GM06990 (cell line): ENCODE measurements around the gene CERCAM.

Source experiments
- DNase-seq: peaks from one replicate; pipeline ENCODE4 v3.0.0-alpha.2; 2011; ENCODE audit not compliant: insufficient read length; ENCODE audit errors: extremely low read depth
- H3K27me3 ChIP-seq: replicated peaks from 2 replicates; pipeline ENCODE4 v1.6.0; 2011; ENCODE audit warnings: low read length; ENCODE audit not compliant: control insufficient read depth, insufficient read depth
- H3K36me3 ChIP-seq: 2 replicates; pipeline ENCODE4 v1.5.1; 2011; ENCODE audit warnings: low read length; ENCODE audit not compliant: control insufficient read depth, insufficient read depth
- H3K4me3 ChIP-seq: replicated peaks from 2 replicates; pipeline ENCODE4 v1.5.1; 2011; ENCODE audit warnings: low read depth, mild to moderate bottlenecking, control low read depth, low read length
- TF ChIP-seq, protein P1 (sequence below): IDR thresholded peaks from 2 replicates; pipeline ENCODE4 v1.5.1; 2011; ENCODE audit warnings: low read length, control low read depth, mild to moderate bottlenecking, inconsistent platforms; ENCODE audit not compliant: insufficient read depth, poor library complexity, severe bottlenecking

Gene CERCAM

DNA sequence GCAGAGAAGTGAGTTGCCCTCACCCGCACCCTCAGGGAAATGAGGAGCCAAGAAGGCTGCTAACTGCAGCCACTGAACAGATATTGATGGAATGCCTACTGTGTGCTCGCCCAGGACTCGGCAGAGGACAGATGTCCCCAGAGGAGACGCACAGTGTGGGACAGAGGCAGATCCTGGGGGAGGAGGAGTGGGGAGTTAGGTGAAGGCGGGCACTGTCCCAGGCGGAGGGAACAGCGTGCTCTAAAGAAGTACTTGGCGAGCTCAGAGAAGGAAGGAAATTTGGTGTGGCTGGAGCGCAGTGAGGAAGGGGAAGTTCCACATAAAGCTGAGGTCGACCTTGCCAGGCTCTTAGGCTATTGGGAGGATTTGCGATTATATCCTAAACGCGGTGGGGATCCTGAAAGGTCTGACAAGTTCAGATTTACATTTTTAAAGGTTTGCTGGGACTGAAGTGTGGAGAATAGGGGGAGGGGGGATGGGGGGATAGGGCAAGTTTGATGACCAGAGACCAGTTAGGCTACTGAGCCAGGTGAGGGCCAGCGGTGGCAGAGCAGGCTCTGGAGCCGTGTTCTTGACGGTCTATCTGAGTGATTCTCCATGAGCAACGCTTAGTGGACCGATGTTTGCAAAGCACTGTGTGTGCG, 23.6 kb upstream of the CERCAM start:
- TF ChIP-seq, protein P1, sequence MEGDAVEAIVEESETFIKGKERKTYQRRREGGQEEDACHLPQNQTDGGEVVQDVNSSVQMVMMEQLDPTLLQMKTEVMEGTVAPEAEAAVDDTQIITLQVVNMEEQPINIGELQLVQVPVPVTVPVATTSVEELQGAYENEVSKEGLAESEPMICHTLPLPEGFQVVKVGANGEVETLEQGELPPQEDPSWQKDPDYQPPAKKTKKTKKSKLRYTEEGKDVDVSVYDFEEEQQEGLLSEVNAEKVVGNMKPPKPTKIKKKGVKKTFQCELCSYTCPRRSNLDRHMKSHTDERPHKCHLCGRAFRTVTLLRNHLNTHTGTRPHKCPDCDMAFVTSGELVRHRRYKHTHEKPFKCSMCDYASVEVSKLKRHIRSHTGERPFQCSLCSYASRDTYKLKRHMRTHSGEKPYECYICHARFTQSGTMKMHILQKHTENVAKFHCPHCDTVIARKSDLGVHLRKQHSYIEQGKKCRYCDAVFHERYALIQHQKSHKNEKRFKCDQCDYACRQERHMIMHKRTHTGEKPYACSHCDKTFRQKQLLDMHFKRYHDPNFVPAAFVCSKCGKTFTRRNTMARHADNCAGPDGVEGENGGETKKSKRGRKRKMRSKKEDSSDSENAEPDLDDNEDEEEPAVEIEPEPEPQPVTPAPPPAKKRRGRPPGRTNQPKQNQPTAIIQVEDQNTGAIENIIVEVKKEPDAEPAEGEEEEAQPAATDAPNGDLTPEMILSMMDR = no peak
- Histone ChIP-seq H3K4me3 (no peak overlapping the region), H3K27me3 (no peaks in the 10 kb centered on the region; the same call in 1 of the 2 replicates), H3K36me3 (no peaks in the 10 kb centered on the region)
- no peak for DNase-seq

DNA sequence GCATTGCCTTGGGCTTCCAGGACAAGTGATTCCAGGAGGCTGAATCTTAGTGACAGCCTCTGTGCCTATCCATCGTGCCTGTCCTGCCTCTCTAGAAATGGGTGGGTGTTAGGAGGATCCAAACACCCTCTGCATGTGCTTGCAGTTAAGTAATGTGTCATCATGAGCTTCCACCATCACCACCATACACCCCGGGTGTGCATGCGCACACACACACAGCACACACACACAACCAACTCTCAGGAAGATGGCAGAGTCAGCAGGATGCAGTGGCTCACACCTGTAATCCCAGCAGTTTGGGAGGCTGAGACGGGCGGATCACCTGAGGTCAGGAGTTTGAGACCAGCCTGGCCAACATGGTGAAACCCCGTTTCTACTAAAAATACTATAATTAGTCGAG, 22.8 kb upstream of the CERCAM start:
- Histone ChIP-seq H3K27me3 (no peaks in the 10 kb centered on the region; the same call in 1 of the 2 replicates), H3K36me3 (no peaks in the 10 kb centered on the region), H3K4me3 (no peak overlapping the region)
- DNase-seq = no peak
- TF ChIP-seq, protein P1 = no peak

DNA sequence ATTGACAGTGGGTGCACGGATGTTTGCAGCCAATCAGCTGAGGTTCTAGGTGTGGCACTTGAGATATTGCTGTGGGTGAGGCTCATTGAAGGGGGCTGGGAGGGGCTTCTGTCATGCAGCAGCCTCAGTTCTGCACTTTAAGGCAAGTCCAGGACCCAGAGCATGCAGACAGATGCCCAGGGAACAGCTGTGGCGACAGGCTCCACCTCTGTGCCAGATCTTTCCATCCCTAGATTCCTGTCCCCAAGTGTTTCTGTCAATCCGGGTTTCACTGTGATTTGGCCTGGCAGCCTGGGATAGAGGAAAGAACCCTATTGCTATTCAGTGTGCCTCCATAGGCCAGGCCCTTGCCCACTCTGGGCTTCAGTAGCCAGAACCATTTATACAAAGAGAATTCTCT, 20.8 kb upstream of the CERCAM start:
- DNase-seq = no peak
- no peak overlapping the region for H3K4me3 ChIP-seq
- H3K27me3 ChIP-seq = no peaks in the 10 kb centered on the region; the same call in 1 of the 2 replicates
- TF ChIP-seq, protein P1 = no peak
- H3K36me3 ChIP-seq = no peaks in the 10 kb centered on the region

DNA sequence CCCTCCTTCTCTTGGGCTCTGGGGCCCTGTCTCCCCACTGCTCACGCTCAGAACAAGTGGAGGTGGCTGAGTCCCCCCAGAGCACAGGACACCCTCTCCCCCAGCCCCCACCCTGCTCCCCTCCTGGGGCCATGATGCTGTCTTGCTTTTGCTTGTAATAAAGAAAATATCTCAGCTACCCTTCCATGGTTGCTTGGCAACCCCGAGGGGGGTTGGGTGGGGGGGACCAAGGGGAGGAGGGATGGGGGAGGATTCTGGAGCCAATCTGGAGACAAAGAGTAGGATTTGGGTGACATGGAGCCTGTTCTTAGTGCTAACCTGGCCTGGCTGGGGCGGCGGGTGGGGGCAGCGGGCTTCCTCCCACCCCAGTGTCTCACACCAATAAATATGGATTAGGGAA, 16.1 kb upstream of the CERCAM start:
- H3K4me3 ChIP-seq = no peak overlapping the region
- DNase-seq = no peak
- TF ChIP-seq, protein P1 = no peak
- no peaks in the 10 kb centered on the region for H3K36me3 ChIP-seq
- H3K27me3 ChIP-seq = no peaks in the 10 kb centered on the region; the same call in none of the 2 replicates

DNA sequence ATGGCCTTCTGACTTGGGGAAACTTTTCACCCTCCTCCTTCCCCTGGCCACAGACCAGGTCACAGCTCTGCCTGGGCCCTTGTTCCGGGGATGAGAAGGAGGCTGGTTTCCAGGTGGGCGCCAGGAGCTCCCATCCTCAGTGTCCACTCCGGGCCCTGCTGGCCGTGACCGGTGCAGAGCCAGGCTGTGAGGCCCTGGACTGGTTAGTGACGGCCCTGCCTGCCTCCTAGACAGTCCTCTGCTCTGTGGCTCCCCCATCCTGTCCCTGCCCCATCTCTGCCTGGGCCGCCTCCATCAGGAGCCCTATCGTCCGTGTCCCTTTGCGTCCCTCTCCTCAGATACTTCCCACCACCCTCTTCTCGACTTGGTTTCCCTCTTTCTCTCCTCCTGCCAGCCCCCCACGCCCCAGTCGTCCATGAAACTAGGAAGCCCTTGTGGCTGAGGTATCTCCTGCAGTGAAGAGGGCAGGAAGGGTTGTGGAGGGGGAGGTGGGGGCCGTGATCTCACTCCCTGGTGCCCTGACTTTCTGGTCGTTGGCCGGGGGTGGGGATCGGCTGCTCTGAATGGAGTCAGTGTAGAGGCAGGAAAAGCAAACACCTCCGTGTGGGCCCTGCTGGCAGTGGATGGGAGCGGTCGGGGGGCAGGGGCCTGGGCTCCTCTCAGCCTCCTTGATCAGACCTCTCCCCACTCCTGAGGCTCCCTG, 15.4 kb upstream of the CERCAM start:
- H3K4me3 ChIP-seq = no peak overlapping the region
- H3K36me3 ChIP-seq = no peaks in the 10 kb centered on the region
- DNase-seq = no peak
- no peaks in the 10 kb centered on the region; the same call in none of the 2 replicates for H3K27me3 ChIP-seq
- TF ChIP-seq, protein P1 = no peak
